AG09319 (cell line): ENCODE data around the gene SPTB.
A peak's percentile ranks its signal among the peaks of the same experiment; 100 is the strongest.

Experiments
- DNase-seq: peaks from one replicate; pipeline ENCODE4 v3.0.0-alpha.2; 2010; ENCODE audit warnings: low read depth; ENCODE audit errors: extremely low read depth
- TF ChIP-seq, protein P1 (sequence below): IDR thresholded peaks from 2 replicates; pipeline ENCODE4 v1.5.1; 2011; ENCODE audit warnings: low read depth, mild to moderate bottlenecking, inconsistent platforms, low read length, moderate library complexity

The SPTB gene

DNA sequence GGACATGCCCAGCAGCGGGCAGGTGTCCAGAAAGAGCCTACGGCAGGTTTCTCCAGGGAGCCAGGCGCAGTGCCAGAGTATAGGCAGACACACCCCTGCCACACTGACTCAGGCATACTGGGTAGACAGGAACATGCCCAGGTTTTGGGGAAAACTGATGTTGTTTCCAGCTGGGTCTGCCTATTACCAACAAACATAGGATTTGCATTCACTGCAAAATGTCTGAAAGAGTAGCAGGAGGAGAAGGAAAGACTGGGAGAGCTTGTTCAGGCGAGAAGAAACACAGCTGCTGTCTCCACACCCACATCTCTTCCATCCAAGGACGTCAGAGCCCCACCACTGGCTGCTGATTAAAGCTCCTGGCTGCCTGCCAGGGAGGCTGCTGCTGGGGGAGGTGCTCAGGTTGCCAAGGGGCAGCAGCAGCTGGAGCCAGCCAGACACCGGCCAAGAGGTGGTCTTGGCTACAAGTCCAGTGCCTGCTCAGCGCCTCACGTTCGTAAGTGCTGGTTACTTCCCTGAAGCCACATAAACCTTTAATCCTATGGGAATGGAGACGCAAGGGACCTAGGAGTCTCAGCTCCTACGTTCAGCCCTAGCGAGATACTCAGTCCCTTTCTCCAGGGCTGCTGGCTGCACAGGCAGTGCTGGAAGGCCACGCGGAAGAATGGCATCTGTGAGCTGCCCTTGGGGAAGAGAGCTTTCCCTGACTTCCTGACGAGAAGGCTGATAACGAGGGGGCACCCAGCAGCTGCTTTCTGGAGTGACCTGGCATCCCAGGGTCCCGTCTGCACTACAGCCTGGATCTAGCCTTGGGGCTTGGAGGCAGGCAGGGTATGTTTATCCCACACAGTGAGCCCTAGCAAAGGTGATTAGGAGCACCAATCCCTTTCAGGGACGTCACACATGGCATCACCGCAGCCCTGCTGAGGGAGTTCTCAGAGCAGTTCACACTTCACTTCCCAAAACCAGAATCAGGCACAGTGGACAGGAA, 117.4 kb downstream of the SPTB start:
- peak; percentile 62 for DNase-seq
- TF ChIP-seq, protein P1, sequence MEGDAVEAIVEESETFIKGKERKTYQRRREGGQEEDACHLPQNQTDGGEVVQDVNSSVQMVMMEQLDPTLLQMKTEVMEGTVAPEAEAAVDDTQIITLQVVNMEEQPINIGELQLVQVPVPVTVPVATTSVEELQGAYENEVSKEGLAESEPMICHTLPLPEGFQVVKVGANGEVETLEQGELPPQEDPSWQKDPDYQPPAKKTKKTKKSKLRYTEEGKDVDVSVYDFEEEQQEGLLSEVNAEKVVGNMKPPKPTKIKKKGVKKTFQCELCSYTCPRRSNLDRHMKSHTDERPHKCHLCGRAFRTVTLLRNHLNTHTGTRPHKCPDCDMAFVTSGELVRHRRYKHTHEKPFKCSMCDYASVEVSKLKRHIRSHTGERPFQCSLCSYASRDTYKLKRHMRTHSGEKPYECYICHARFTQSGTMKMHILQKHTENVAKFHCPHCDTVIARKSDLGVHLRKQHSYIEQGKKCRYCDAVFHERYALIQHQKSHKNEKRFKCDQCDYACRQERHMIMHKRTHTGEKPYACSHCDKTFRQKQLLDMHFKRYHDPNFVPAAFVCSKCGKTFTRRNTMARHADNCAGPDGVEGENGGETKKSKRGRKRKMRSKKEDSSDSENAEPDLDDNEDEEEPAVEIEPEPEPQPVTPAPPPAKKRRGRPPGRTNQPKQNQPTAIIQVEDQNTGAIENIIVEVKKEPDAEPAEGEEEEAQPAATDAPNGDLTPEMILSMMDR, result no peak

DNA sequence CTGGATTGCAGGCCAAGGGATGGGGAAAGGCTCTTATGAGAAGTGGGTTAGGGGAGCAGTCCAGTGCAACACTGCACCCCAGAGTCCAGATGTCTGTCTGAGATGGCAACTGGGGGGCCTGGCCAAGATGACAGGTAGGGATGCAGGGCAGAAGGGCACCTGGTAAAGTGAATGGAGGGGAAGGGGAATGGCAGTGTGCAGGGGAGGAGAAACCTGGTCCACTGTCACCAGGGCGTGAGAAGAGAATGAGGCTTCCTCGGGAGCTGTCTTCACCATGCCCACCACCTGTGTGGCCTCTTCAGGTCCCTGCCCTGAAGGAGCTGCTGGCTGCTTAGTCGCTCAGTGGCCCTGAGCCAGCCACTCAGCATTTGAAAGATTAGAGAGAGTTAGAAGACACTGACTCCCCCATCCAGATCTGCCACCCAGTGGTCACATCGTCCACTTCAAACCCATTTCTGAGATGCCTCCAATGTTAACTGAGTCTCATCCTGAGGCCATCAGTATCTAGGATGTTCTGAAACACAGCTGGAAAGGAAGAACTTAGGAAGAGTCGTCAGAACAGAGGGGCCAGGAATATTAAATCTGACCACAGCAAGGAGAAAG, 118.2 kb downstream of the SPTB start:
- no peak for DNase-seq
- TF ChIP-seq, protein P1, result no peak; the same call in none of the 2 replicates

DNA sequence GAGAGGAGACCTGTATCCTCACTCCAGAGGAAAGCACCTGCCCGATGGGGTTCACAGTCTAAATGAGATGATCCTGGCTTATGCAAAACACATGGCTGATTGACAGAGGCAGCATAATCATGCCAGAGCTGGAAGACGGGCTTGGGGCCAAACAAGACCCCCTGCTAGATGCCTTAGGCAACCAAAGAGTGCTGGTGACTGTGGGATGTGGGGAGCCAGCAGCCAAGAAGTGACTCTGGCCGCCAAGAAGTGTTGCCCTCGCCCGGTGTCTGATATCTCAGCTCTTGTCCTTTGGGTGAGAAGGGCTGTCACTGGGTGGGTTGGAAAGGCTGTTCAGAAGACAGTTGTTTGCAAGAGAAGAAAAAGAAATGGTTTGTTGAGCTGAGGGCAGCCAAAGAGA, 118.8 kb downstream of the SPTB start:
- TF ChIP-seq, protein P1, result no peak
- DNase-seq, result no peak

DNA sequence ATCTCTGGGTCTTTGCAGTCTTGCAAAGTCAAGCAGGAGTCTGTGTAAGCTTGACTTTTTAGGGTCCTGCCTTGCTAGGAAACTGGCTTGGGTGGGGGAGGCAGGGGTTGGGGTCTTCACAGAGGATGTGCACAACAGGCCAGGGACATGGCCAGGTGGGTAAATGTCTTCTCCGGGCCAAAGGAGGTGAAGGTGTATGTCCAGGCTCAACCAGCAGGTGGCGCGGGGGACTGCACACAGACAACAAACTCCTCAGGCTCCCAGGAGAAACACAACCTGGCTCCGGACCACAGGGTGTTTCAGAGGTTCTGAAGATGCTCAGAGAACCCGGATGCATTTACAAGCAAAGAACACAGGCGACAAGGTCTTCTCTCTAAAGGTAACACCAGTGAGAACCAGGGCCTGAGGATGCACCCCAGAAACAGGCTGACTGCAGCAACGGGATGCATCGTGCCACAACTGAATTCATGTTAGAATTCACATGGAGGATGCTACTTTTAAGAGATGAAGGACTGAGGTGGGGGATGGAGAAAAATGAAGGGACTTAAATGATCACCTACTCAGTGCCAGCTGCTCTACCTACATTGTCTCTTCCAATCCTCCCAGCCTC, 119.5 kb downstream of the SPTB start:
- DNase-seq, result no peak
- TF ChIP-seq, protein P1, result peak; percentile 61

DNA sequence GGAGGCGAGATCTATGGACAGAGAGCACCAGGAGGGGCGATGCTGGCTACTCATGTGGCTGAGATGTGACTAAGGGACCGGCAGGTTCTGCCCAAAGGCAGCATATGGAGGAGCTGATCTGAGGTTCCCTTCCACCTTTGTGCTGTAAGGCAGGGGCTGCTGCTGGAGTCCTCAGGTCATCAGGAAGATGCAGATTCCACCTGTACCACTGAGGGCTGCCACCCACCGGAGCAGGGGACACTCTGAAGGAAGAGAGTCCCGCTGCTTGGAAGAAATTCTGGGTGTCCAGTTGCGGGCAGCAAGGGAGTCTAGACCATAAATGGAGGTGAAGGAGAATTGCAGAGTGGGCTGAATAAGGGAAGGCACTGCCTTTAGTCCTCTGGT, 120.2 kb downstream of the SPTB start:
- TF ChIP-seq, protein P1, result no peak
- no peak for DNase-seq

DNA sequence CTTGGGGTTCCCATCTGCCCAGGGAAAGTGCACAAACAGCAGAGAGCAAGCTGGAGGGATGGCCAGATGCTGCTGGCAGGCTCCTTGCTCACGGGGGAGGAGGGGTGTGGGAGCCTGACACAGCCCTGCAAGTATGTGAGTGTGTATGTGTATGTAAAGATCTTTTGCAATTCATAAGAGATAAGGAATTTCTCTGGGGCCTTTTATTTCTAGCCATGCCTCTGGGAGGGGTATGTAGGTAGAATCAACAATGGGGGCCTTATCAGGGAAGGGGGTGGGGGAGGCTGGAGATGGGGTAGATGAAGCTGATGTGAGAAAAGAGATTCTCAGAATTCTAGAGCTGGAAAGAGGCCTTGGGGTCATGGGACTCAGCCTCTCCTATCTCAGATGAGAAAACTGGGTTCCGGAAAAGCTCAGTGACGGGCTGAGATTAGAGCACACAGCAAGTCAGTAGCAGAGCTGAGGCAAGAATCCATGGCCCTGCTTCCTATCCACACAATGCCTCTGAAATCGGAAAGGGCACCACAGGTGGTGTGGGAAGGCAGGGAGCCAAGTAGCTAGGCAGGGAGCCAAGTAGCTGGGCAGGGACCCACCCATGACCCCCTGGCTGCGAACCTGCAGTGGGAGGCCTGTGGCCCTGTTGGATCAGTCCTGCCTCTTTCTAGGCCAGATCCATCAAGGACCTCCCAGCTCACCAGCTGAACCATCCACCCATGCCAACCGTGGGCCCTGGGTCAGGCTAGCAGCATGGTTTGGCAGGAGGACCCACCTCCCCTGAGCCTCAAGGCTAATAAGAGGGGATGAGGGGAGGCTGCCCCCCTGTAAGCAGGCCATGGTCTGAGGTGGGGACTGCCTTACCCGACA, 120.8 kb downstream of the SPTB start:
- peak; percentile 76 for DNase-seq
- TF ChIP-seq, protein P1, result no peak
